Heart right ventricle (tissue), 16 donors: ENCODE measurements around the gene FSTL3. TPM values are rescaled to one million over a fixed set of nuclear protein-coding genes. Genes with fewer than 3 reads are reported as not detected.

Experiments used
- ATAC-seq, 8 donors: fragments of 200-7000 bp; cut with Tn5 transposase; one replicate each; pipeline ENCODE4 v1.9.1; 2020; ENCODE audit warnings: mild to moderate bottlenecking in 8 of 8, moderate library complexity in 8 of 8, moderate number of reproducible peaks in 1 of 8
- DNase-seq, 2 donors: peaks; one replicate each; pipeline ENCODE4 v3.0.0-alpha.2; 2020
- H3K27ac ChIP-seq, 10 donors: fragments of 200-600 bp; sonication (generic) in 2 of 10; one replicate each; pipeline versions ENCODE4 v1.5.0 to v1.8.0; 2020 to 2022; ENCODE audit warnings: mild to moderate bottlenecking in 3 of 10
- H3K27me3 ChIP-seq, 7 donors: fragments of 200-600 bp; one replicate each; pipeline ENCODE4 v1.8.0; 2021 to 2022; ENCODE audit warnings: mild to moderate bottlenecking in 2 of 7
- H3K36me3 ChIP-seq, 9 donors: fragments of 200-600 bp; sonication (generic) in 1 of 9; one replicate each; pipeline versions ENCODE4 v1.5.0 to v1.8.0; 2020 to 2022; ENCODE audit warnings: mild to moderate bottlenecking in 2 of 9
- H3K4me1 ChIP-seq, 9 donors: fragments of 200-600 bp; sonication (generic) in 1 of 9; one replicate each; pipeline versions ENCODE4 v1.5.0 to v1.8.0; 2020 to 2022; ENCODE audit warnings: mild to moderate bottlenecking in 4 of 9
- H3K4me3 ChIP-seq, 10 donors: fragments of 200-600 bp; sonication (generic) in 2 of 10; one replicate each; pipeline versions ENCODE4 v1.5.0 to v1.8.0; 2020 to 2022; ENCODE audit warnings: mild to moderate bottlenecking in 7 of 10, moderate library complexity in 2 of 10
- H3K9me3 ChIP-seq, 11 donors: fragments of 200-600 bp in 10 of 11; sonication (generic) in 2 of 11; one replicate each; pipeline versions ENCODE4 v1.5.0 to v1.8.0; 2013 to 2022; ENCODE audit warnings: mild to moderate bottlenecking in 2 of 11, control low read depth in 1 of 11, moderate library complexity in 1 of 11
- WGBS, 2 donors: extraction: QIAGEN DNeasy Blood & Tissue Kit; methylation state at CpG; one replicate each; pipeline ENCODE4 v1.1.7; 2013; ENCODE audit warnings: inconsistent platforms in 1 of 2; 5-methylcytosine and 5-hydroxymethylcytosine counted together
- intact Hi-C, 10 donors: fragments of 100-400 bp; cut with DNase I; formaldehyde crosslinking; loops; one replicate each; pipeline versions ENCODE4 v1.11.1 to v1.14.2; 2022
- polyA plus RNA-seq, 2 donors: library from polyadenylated mRNA; stranded (reverse); fragments of 200-250 nt; gene quantifications; one replicate each; pipeline ENCODE4 v1.2.3, GENCODE V29; 2013
- total RNA-seq, 10 donors: library from RNA; stranded (reverse); fragmentation: NEBNext Ultra II Directional in 3 of 10; extraction: Animal tissue kit (Norgen Biotek cat#: 25700) in 3 of 10; gene quantifications; one replicate each; pipeline versions ENCODE4 v1.2.1 to v1.2.4, GENCODE V29; 2021 to 2023
- TF ChIP-seq, protein P1 (sequence below), 9 donors: fragments of 200-600 bp; sonication (generic) in 2 of 9; IDR thresholded peaks; one replicate each; pipeline versions ENCODE4 v1.5.0 to v1.8.0; 2021 to 2022; ENCODE audit warnings: antibody characterized with exemption in 9 of 9, mild to moderate bottlenecking in 5 of 9, moderate library complexity in 1 of 9
- donor health status: Arrhythmogenic right ventricular cardiomyopathy.
- donor health status: ischemic (EF 13 %, LVEDD 7.1; RV severe dilation, severe dysfunction).
- donor health status: healthy with polysubstance abuse.
- donor health status: DM: no; HTN: yes; CAD: no.
- donor health status: DM: no; HTN: no; CAD: no.
- donor health status: ischemic (EF 25% LVEDD 6.9; RV normal size, moderate dysfunction).
- donor health status: ischemic (EF 25% LVEDD 5.7; RV mildly dilated, moderate dysfunction).
- donor health status: healthy.
- donor health status: DM: yes; HTN: yes; CAD: no.
- donor health status: Ischemic cardiomyopathy.
- donor health status: ischemic (EF 35%, LVEDD 5.7; RV mildly dilated, moderate dysfunction).
- donor health status: nonischemic (EF 11% LVEDD 7.7; RV severe dilation, severe dysfunction).
- donor health status: DM: yes; HTN: yes; CAD: no.
- donor health status: PGD.
- donor health status: ischemic (EF 29% LVEDD 5.4; RV normal size, mild dysfunction).
- donor health status: nonischemic (EF 23%, LVEDD 6.1; RV moderate dilation, normal function).

The FSTL3 gene
- total and polyA plus RNA-seq, 12 donors = 33.4 to 279 (median 84.7) TPM

DNA sequence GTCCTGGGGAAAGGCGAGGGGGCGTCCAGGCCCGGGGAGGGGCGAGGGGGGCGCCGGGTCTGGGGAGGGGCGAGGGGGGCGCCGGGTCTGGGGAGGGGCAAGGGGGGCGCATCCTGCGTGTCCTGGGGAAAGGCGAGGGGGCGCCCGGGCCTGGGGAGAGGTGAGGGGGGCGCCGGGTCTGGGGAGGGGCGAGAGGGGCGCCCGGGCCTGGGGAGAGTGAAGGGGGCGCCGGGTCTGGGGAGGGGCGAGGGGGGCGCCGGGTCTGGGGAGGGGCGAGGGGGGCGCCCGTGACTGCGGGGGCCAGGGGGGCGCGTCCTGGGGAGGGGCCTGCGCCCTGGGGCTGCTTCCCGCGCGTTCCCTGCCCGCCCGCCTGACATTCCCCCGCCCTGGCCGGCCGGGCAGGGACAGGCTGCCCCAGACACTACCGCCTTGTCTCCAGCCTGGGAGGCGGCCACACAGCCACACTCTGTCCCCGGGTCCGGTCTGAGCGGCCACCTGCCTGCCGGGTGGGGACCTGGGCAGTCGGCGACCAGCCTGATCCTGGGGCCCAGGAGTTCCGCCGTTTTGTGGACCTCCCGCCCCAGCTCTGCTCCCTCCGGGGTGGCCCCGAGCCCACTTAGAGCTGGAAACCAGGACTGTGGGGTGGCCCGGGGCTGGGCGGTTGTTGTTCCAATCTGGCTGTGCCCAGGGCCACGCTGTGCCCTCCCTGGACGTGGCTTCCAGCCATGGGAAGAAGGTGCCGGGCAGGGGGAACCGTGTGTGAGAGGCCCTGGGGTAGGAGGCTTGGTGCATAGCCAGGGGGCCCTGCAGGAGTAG lies 44.4 kb downstream of the FSTL3 start:
- ATAC-seq = peak in 3 of 8 donors; percentile 11 to 33 (median 19)
- peaks cover 8 to 40% (median 22%) of the 10 kb centered on the region in 9 donors for H3K4me1 ChIP-seq
- H3K9me3 ChIP-seq = peaks cover 0 to 3% (median 0%) of the 10 kb centered on the region in 11 donors
- TF ChIP-seq, protein P1, sequence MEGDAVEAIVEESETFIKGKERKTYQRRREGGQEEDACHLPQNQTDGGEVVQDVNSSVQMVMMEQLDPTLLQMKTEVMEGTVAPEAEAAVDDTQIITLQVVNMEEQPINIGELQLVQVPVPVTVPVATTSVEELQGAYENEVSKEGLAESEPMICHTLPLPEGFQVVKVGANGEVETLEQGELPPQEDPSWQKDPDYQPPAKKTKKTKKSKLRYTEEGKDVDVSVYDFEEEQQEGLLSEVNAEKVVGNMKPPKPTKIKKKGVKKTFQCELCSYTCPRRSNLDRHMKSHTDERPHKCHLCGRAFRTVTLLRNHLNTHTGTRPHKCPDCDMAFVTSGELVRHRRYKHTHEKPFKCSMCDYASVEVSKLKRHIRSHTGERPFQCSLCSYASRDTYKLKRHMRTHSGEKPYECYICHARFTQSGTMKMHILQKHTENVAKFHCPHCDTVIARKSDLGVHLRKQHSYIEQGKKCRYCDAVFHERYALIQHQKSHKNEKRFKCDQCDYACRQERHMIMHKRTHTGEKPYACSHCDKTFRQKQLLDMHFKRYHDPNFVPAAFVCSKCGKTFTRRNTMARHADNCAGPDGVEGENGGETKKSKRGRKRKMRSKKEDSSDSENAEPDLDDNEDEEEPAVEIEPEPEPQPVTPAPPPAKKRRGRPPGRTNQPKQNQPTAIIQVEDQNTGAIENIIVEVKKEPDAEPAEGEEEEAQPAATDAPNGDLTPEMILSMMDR (IDR thresholded peaks at IDR 0.05) = no peak
- 35 to 47% methylated on average over 35 to 49 of the region's 58 CpGs for WGBS, 2 donors
- H3K36me3 ChIP-seq = peaks cover 0 to 2% (median 0%) of the 10 kb centered on the region in 9 donors
- peaks cover 0 to 34% (median 14%) of the 10 kb centered on the region in 7 donors for H3K27me3 ChIP-seq
- peak overlapping the region in 8 of 10 donors; percentile 30 to 76 (median 48) for H3K27ac ChIP-seq
- H3K4me3 ChIP-seq = no peak overlapping the region
- no peak for DNase-seq
- intact Hi-C loops = no loop called here

DNA sequence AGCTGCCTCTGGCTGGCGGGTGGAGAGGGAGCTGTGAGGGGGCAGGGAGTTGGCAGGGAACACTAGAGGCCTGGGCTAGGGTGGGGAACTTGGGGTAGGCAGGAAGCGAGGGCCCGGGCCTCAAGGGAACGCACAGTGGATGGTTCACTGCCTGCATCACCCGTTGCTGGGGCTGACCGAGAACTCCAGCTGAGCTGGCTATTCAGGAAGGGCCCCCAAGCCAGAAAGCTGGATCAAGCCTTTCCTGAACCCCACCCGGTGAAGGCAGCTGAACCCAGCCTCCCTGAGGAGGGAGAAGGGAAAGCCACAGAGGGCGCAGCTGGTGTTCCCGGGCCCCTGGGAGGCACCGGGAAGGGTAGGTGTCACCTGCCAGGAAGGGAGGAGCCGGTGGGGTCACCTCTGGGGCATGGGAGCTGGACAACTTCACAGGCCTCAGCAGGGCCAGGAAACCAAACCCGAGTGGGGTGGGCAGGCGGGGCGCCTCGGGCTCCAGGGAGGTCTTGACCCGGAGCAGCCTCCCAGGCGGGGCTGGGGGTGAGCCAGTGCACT lies 46.4 kb downstream of the FSTL3 start:
- H3K27me3 ChIP-seq = peaks cover 0 to 34% (median 14%) of the 10 kb centered on the region in 7 donors
- H3K4me3 ChIP-seq = no peak overlapping the region
- peaks cover 8 to 44% (median 24%) of the 10 kb centered on the region in 9 donors for H3K4me1 ChIP-seq
- DNase-seq = peak; percentile 44 to 61
- intact Hi-C loops = no loop called here
- H3K9me3 ChIP-seq = no peaks in the 10 kb centered on the region
- peak in 7 of 8 donors; percentile 11 to 57 (median 39) for ATAC-seq
- peak overlapping the region in 8 of 10 donors; percentile 2 to 70 (median 54) for H3K27ac ChIP-seq
- WGBS, 2 donors = 47 to 53% methylated on average over 17 of the region's 17 CpGs
- peaks cover 0 to 7% (median 0%) of the 10 kb centered on the region in 9 donors for H3K36me3 ChIP-seq
- TF ChIP-seq, protein P1 (IDR thresholded peaks at IDR 0.05) = no peak

DNA sequence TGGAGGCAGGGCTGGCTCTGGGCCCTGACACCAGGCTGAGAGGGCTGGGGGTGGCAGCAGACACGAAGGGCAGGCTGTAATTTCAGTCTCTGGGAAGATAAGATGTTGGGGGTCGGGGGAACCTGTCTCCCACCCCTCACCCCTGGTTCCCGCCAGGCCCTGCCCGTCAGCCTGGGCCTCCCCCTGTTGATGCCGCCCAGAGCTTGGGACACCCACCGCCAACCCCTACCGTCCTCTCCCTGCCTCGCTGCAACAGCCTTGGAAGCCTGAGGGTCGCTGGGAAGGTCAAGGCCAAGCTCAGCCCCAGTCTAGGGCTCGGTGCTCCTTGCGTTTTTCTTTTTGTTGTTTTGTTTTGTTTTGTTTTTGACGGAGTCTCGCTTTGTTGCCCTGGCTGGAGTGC lies 47.1 kb downstream of the FSTL3 start:
- Histone ChIP-seq H3K36me3 (peaks cover 0 to 7% (median 0%) of the 10 kb centered on the region in 9 donors), H3K4me3 (no peak overlapping the region), H3K27me3 (peaks cover 0 to 32% (median 14%) of the 10 kb centered on the region in 7 donors), H3K9me3 (no peaks in the 10 kb centered on the region), H3K4me1 (peaks cover 8 to 49% (median 29%) of the 10 kb centered on the region in 9 donors), H3K27ac (peak overlapping the region in 7 of 10 donors; percentile 47 to 70 (median 56))
- no peak for ATAC-seq
- intact Hi-C loops = no loop called here
- 85% methylated on average over 13 of the region's 13 CpGs for WGBS, 2 donors
- DNase-seq = no peak
- TF ChIP-seq, protein P1 (IDR thresholded peaks at IDR 0.05) = no peak

- DNase-seq (no peak), ATAC-seq (no peak)
- H3K4me1 ChIP-seq = peaks cover 8 to 49% (median 34%) of the 10 kb centered on the region in 9 donors
- peaks cover 0 to 7% (median 0%) of the 10 kb centered on the region in 9 donors for H3K36me3 ChIP-seq
- no peaks in the 10 kb centered on the region for H3K9me3 ChIP-seq
- peak overlapping the region in 2 of 10 donors; percentile 63 to 70 for H3K27ac ChIP-seq
- no peak overlapping the region for H3K4me3 ChIP-seq
- TF ChIP-seq, protein P1 (IDR thresholded peaks at IDR 0.05) = no peak
- intact Hi-C loops = no loop called here
- H3K27me3 ChIP-seq = peaks cover 0 to 28% (median 13%) of the 10 kb centered on the region in 7 donors
- 93 to 94% methylated on average over 18 of the region's 18 CpGs for WGBS, 2 donors
Observed at GRCh38 chr19:723714-724113, 47.5 kb downstream of the FSTL3 start.
